HFF-Myc (cell line): ENCODE measurements around the gene SLC38A9.
"Not testable (repeated sequence)": the region's sequence is repeated elsewhere in the genome, so short reads cannot be mapped to it uniquely, and the experiment has no call there.

Experiments
- DNase-seq: peaks from one replicate; pipeline ENCODE4 v3.0.0-alpha.2; 2011; ENCODE audit warnings: low read depth; ENCODE audit errors: extremely low read depth
- H3K4me3 ChIP-seq: replicated peaks from 2 replicates; pipeline ENCODE4 v1.5.1; 2011; ENCODE audit warnings: low read depth, mild to moderate bottlenecking, control low read depth, low read length
- CTCF ChIP-seq: IDR thresholded peaks from 2 replicates; pipeline ENCODE4 v1.5.1; 2012; ENCODE audit warnings: mild to moderate bottlenecking, low read depth, low read length, control low read depth; ENCODE audit errors: missing control alignments

SLC38A9 gene

GRCh38 chr5:55712023-55712859 is at the start of gene SLC38A9:
TSS of gene SLC38A9 (minus strand) at chr5:55712324. CDS start at chr5:55697958, 14,366 bp downstream.
- TF ChIP-seq CTCF, result no peak
- peak within 1 kb of the TSS; percentile 85 for H3K4me3 ChIP-seq

GRCh38 chr5:55761721-55762120 is 49.6 kb upstream of the SLC38A9 start:
- not testable (repeated sequence) for DNase-seq

More at GRCh38 chr5:55712023-55712859, at the start of gene SLC38A9:
- peak; percentile 78 for DNase-seq

DNA sequence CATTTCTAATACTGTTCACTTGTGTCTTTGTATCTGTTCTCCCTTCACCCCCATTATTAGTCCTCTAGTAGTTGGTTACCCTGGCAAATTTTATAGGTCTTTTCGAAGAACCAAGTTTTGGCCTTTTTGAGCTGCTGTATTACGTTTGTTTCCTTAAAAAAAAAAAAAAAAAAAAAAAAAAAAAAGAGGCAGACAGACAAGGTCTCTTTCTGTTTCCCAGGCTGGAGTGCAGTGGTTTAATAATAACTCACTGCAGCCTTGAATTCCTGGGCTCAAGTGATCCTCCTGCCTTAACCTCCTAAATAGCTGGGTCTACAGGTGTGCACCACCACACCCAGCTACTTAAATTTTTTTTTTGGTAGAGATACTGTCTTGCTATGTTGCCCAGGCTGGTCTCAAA is 46.6 kb upstream of the SLC38A9 start:
- DNase-seq, result no peak
- no peak overlapping the region for H3K4me3 ChIP-seq
- TF ChIP-seq CTCF, result no peak

More at GRCh38 chr5:55761721-55762120, 49.6 kb upstream of the SLC38A9 start:
- H3K4me3 ChIP-seq, result not testable (repeated sequence)

GRCh38 chr5:55758231-55758630 is 46.1 kb upstream of the SLC38A9 start:
- H3K4me3 ChIP-seq, result no peak overlapping the region
- DNase-seq, result no peak
- TF ChIP-seq CTCF, result no peak

DNA sequence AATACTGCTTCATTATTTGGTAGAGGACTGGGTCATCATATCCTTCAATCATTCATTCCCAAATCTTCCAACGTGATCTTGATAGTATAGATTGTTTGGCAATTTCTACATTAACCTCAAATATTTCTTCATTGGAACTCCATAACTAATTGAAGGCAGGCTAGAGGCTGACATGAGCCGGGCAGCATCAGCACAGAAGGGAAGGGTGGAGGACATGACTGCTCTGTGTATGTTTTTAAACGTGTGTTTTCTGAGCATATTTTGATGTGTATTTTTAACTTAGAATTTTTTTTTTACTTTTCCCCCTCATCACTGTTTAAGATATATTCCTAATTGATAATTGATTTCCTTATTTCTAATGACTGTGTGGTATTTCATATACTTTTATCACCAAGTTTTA is 38.4 kb upstream of the SLC38A9 start:
- DNase-seq, result no peak
- no peak overlapping the region for H3K4me3 ChIP-seq
- no peak for TF ChIP-seq CTCF

DNA sequence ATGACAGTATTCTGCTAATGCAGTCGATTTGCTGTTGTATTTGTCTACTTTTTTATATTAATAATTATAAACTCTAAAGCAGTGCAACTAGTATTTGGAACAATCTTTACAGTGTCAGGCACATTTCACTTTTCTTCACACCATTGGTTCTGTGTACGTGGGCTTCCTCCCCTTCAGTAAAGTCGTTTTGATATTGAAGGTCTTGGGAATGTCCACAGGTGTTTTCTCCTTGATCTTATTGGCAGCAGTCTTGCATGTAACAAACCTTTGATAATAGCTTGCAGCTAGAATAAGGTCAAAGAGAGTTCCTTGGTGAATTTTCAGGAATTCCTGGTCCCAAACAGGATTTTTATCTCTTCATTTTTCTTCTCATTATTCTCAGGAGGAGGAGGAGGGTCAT is 37.9 kb upstream of the SLC38A9 start:
- no peak overlapping the region for H3K4me3 ChIP-seq
- DNase-seq, result no peak
- no peak for TF ChIP-seq CTCF

DNA sequence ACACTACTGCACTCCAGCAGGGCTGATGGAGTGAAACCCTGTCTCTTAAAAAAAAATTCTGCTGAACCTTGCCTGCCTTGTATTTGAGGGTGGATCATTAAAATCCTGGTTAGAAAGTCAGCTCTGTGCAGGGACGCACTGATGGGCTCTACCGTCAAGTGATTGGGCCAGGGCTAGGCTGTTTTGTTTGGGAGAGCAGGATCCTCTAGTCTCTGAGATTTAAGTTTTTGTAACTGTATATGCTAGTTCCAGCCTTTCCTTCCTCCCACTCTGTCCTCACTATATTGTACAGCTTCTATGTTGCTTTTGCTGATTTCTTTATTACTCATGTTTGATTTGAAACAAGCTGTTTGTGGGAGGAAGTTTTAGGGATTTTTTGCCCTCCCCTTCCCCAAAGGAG is 37.3 kb upstream of the SLC38A9 start:
- no peak overlapping the region for H3K4me3 ChIP-seq
- DNase-seq, result no peak
- TF ChIP-seq CTCF, result no peak
